Measurements from ENCODE around the gene ITGAD.

GRCh38 chr16:31371619-31372484 is 21.3 kb upstream of the ITGAD start:
- no peak for TF ChIP-seq EZH2 (IDR thresholded peaks at IDR 0.05; ENCODE audit: borderline replicate concordance, low read depth, low read length, poor library complexity, severe bottlenecking)
- TF ChIP-seq CTCF (conservative IDR thresholded peaks at IDR 0.05; ENCODE audit: low read depth, low read length) = no peak

Measured in A673 (cell line).